TTC549 (cell line): ENCODE data around the gene NFYB.

ENCODE experiments used
- FAIRE-seq: peaks from 2 replicates; lab custom pipeline; 2012; peaks lifted over from hg19 to GRCh38; lab: Jason Lieb, UNC

The NFYB gene

DNA sequence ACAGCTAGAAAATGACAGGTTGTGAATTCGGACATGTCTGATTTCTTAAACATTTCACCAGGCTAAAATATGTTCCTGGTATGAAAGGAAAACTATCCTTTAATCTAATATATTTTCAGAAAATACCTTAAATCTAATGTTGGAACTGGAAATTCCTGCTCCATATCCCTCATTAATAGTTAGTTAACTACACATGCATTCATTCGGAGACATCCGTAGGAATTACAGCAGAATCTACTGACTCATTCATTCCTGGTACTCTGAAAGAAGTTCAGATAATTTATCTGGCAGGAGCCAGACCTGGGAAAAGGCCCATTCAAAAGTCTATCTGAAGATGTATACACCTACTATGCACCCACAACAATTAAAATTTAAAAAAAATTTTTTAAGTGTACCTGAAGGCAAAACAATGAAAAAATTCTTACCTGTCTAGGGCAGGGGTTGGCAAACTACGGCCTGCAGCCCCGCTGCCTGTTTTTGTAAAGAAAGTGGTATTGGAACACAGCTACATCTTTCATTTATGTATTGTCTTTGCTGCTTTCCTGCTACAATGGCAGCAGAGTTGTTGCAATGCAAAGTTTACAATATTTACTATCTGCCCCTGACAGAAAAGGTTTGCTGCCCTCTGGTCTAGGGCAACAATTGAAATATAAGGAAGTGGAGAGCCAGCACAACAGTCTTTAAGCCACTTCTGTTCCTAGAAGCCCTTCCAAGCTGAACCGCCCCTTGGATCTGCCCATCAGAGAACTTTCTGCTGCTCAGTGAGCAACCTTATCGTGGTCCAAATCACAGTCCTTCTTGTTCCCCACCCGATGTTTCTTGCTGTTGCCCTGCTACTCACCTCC, 17.9 kb upstream of the NFYB start:
- FAIRE-seq: no peak

DNA sequence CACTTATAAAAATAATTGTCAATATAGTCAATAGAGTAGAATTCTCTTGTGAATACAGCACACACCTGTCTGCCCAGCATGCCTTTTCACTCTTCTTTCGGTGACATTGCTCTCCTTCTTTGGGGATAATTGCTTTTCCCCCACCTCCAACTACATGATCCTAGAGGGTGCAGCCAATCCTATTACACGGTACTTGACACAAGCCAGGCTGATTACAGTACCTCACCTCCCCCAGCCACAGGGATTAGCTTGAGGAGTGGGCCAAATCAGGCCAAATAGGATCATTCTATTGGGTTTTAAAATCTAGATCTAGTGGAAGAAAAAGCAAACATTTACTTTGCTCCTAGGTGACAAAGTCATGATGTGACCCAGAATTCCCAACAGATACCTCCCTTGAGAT, 16.8 kb upstream of the NFYB start:
- FAIRE-seq: no peak

DNA sequence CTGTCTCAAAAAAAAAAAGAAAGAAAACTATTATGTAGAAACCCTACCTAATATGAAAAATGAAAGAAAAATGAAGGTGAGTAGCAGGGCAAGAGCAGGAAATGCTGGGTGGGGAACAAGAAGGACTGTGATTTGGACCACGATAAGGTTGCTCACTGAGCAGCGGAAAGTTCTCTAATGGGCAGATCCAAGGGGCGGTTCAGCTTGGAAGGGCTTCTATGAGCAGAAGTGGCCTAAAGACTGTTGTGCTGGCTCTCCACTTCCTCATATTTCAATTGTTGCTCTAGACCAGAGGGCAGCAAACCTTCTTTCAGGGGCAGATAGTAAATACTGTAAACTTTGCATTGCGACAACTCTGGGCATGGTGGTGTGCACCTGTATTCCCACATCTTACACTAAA, 16.3 kb upstream of the NFYB start:
- FAIRE-seq: no peak

DNA sequence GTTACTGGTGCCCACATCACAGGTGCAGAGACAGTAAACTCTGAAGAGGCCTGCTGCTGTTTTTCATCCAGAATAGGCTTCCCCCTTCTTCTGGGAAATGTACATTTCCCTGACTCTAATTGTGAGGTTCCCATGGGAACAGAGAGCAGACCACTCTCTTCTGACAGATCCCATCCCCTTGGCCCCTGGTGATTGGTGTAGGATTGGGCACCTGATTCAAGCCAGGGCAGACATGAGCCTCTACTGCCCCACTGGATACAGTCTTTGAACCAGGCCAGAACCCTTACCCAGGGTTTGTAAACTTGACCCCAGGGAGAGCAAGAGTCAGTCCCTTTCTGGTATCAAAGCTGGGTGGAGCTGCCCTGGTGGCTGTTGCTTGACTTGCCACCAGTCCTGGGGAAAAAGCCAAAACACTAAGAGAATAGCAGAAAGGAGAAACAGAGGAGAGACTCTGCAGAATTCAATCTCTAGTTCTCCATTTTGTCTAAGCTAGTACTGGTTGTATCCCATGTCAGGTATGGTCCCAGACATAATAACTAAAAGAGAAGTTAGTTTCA, 14.8 kb upstream of the NFYB start:
- no peak for FAIRE-seq

DNA sequence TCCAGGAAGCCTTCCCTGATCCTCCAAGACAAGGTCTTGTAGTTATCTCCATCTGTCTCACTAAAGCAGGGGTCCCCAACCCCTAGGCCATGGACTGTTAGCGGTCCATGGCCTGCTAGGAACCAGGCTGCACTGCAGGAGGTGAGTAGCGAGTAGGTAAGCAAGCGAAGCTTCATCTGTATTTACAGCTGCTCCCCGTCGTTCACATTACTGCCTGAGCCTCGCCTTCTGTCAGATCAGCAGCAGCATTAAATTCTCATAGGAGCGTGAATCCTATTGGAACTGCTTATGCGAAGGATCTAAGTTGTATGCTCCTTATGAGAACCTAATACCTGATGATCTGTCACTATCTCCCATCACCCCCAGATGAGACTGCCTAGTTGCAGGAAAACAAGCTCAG, 12.4 kb upstream of the NFYB start:
- FAIRE-seq: no peak

DNA sequence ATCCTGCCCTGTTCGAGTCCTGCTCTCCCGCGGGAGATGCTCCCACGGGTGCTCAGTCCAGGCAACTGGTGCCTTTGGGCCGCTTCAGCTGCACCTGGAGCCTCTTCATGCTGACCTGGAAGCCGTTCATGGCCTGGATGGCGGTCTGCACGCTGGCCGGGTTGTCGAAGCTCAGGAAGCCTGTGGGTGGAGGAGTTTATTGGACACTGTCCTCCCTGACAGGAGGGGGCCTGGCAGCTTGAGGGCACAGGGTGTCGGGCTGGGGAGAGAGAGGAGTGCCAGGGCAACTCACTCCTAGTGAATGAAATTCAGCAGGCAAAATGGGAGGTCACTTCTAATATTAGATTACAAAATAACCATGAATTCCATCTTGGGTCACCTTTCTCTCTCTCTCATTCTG, 9.3 kb upstream of the NFYB start:
- no peak for FAIRE-seq

DNA sequence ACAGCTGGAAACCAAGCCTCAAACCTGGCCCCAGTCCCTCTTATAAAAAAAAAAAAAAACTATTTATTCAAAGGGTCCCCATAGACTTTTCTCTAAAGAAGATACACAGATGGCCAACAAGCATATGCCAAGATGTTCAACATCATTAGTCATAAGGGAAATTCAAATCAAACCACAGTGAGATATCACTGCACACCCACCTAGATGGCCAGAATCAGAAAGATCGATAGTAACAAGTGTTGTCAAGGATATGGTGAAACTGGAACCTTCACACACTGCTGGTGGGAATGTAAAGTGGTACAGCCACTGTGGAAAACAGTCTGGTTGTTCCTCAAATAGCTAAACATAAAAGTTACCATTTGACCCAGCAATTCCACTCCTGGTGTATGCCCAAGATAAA, 5.9 kb upstream of the NFYB start:
- FAIRE-seq: no peak

DNA sequence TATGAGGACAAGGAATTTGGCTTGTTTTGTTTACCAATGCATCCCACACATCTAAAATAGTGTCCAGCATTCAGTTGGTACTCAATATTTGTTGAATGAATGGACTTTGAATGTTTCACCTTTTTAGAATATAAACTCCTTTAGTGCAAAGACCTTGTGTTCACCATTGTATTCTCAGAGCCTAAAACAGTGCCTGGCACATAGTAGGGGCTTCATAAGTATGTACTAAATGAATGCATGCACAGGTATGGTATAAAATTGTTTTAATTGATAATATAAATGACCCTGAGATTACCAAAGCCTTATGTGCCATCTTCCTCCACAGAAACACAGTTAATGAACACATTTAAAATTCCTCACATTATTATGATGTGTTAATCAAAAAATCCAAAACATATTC, 5.0 kb upstream of the NFYB start:
- no peak for FAIRE-seq

DNA sequence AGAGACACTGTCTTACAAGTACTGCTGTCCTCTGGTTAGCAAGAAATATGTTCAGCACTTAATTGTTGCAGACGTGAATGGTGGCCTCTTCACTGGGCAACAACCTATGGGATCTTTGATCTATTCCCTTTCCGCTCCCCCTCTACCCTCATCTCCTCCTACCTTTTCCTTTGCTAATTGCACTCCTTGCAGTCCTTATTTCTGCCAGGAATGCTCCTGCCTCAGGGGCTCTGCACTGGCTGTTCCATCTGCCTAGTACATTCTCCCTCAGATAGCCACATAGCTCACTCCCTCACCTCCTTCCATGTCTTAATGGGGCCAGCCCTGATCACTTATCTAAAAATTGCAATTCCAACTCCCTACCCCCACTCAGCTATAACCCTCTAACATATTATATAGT, 4.5 kb upstream of the NFYB start:
- no peak for FAIRE-seq

DNA sequence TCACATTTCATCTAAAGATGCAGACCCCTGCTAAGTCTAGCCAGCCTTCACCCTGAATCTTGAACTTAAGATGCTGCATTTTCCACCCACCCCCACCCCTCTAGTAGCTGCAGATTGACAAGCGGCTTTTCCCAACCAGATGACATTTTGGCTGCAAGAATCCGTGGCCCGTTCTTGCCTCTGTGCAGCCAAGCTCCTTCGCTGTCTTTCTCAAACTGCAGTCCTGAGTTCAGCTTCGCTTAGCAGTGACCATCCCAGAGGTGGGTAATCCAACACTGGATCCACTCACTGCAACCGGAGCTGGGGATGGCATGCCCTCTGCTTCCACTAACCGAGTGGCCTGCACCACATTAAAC, 765 bp upstream of the NFYB start:
- FAIRE-seq: no peak

DNA sequence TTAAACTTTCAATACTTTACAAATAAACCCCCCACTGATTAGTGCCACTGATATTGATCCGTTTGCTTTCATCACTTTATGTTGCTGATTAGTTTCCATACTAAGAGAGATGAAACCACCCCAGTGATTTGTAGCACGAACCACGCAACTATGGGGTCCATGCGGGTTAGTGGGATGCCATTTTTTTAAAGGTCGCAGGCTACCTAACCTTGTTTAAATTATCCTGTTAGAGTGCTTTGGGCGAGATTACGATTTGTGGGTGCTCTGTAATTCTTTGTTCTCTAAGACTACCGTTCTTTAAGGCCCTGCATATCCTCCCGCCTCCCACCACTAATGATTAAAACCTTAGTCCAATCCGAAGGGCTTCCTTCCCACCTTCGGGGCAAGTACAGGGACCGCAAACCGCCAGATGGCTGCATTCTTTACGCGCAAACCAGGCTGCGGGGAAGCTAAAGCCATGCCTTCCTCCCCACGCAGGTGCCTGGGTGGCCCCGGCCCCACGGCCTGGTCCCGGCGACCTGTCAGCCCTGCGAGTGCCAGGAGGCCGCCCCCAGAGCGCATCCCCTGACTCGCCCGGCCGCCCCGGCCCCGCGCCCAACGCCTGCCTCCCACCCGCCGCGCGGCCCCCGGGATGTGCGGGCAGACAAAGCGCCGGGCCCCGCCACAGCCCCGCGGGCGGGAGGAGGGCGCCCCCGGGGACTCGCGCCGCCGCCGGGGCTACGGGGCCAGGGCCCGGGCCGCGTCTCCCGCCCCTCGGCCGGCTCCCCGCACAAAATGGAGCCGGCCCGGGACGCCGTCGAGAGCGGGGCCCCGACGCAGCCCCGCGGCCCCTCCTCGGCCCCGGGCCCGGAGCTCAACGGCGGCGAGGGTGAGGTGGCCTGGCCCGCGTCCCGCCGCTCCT, 759 bp downstream of the NFYB start:
- no peak for FAIRE-seq

DNA sequence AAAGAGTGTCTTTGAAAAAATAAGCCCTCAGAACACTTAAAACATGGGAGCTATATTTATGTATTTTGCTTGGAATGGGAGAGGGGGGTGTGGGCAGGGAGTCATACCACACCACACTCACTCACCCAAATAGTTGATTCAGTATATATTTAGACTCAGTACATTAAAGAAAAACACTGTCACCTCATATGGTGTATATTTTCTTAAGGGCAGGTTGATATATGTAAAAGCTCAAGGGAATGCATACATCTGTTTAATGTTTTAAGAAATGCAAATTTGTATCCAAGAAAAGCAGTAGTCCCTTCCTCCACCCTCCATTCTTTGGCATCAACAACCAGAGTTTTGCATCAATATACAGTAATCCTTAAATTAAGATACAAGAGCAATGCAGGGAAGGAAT, 1.4 kb downstream of the NFYB start:
- no peak for FAIRE-seq

DNA sequence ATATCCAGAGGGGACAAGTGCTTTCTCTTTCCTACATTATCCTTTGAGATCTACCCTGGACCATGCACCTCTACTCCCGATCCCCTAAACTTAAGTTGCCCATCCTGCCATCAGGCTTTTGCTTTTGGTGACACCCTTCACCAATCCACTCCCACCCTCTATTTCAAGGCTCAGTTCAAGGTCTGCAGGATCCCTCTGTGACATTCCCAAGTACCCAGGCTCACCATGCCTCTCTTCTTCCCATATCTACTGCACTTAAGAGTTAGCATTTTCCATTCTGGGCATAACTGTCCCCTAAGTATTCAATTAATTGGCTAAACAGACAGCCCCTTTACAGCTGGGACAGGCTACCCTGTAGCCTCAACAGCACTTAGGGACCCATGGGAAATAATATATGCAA, 3.1 kb downstream of the NFYB start:
- no peak for FAIRE-seq

DNA sequence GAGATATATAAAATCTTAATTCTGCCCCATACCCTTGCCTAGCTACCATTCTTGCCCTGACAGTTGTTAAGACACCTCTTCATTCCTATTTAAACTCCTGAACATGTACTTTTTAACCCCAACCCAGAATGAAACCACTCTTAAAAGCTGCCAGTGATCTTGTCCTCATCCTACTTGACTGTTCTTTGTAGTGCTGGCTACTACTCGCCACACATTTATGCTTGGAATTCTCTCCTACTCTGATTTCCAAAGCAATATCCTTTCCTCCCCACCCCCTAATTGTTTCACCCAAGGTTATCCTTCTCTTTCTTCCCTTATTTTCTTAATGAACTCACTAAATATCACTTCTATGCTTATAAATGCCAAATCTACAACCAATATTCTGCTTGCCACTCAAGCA, 4.1 kb downstream of the NFYB start:
- FAIRE-seq: no peak

DNA sequence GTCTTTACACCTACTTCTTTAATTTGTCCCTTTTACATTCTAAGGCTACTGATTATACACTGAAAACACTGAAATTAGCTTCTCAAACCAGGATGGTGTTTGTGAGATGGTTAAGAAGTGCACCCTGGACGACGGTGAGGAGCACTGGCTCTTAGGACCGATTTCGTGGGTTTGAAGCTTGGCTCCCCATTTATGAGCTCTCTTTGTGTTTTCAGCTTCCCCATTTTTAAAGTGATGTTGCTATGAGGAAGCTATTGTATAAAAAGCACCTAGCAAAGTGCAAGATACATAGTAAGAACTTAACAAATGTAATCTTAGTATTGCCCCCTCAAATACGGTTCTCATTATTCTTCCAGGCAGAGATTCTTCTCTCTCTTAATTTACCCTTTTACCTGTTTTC, 4.7 kb downstream of the NFYB start:
- FAIRE-seq: no peak

DNA sequence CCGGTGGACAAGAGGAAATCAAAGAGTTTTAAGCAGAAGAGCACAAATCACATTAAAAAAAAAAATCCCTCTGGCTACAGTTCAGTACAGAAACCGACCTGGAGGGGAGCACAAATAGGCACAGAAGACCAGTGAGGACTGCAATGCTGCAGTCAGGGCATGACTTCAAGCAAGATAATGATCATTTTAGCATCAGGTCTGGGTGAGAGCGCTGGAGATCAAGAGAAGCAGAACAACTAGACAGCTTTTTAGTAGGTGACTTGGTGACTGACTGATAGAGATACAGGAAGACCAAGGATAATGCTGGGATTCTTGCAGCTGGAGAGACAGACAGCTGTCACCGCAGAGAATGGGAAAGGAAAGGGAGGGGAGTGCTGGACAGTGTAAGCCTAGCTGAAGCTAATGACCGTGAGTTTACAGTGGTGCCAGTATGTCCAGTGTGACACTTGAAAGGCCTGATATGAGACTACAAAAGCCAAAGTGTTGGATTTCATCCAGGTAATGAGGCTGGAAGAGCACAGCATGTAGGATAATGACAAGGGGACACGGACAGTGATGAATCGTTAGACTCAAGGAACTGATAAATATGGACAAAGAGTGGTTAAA, 5.6 kb downstream of the NFYB start:
- FAIRE-seq: no peak

DNA sequence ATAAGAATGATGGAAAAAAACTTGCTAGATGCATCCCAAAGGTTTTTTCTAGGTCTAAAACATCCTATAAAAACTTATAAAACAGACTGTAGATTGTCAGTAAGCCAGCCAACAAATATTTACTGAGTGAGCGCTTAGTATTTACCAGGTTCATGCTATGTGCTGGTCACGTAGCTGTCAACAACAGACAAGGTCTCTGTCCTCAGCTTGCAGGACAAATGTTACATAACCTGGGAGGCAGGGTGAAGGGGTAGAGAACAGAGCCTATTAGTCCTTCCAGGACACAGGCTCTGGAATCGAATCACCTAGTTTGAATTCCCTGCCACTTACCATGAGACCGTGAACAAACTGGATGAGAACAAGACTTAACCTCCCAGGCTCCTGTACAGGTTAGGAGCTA, 6.4 kb downstream of the NFYB start:
- FAIRE-seq: no peak

DNA sequence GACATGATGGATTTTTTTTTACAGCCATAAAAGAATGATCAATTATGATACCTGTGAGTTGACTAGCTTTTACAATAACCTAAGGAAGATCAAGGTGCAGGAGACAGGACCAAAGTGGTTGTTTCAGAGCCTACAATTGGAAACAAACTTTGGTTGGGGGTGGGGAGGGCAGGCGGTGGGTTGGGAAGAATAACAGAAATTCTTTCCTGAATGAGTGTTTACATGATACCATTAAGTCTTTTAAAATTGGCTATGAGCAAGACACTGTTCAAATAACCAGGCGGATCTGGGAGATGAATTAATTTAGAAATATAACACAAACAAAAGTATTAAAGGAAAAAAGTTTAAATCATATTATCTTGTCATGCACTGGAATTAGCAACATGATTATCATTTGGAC, 7.2 kb downstream of the NFYB start:
- FAIRE-seq: no peak

DNA sequence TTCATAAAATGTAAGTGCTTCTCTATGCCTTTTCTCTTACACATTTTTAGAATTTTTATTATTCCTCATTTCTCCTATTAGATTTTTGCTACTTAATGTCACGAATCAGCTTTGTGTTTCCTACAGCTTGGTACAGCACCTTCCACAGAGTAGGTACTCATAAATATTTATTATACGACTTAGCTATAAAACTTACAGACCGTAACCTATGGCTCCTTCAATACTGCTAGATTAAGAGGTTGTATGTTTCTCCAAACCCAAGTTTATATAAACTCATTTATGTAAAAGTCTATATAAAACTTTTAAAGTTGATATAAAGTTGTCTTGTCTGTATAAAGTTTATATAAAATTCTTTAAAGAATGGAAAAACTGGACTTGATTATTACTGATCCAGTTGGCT, 11.5 kb downstream of the NFYB start:
- no peak for FAIRE-seq

DNA sequence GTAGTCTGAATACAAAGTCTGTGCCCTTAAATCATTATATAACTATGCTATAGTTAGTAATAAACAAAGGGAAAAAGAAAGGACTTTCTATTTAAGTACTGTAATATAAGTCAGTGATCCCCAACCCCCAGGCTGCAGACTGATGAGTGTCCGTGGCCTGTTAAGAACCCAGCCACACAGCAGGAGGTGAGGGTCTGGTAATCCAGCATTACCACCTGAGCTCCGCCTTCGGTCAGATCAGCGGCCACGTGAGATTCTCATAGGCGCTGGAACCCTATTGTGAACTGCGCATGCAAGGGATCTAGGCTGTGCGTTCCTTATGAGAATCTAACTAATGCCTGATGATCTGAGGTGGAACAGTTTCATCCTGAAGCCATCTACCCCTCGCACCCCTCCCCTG, 15.7 kb downstream of the NFYB start:
- no peak for FAIRE-seq

DNA sequence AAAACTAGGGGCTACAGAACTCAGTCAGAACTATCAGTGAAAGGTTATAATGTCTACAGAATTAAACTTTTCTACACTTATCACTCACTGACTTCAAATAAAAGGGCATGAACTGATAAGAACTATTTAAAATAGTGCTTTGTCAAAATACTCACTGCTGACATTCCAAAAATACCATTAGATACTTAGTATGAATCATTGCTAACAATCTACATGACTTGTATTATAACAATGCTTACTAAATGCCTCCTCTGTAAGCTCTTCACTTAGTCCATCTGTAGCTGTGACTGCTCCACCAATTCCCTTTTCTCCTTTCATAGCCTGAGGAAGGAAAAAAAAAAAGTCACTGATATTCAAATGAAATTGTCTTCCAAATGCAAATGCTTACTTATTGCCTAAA, 17.0 kb downstream of the NFYB start:
- no peak for FAIRE-seq

DNA sequence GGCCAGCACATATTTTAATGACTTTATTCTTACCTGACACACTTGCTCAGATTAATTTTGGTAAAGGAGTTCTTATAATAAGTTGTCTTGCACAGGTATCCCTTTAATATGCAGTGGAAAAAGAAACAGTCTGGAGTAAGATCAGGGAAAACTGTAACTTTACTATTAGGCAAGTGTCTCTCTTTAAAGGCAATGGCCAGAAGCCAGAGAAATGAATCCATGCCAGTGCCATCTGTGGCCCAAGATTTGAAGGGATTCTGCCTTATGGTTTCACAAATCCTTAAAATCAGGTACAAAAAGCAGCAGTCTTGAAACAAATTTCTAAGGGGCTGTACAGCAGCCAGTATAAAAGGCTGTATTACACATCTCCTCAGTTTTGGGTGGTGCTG, 22.4 kb downstream of the NFYB start:
- no peak for FAIRE-seq
